Left ventricle myocardium inferior (tissue), 1 donor: Measurements from ENCODE around the gene BUD13. TPM values are rescaled to one million over a fixed set of nuclear protein-coding genes. Genes with fewer than 3 reads are reported as not detected.

ENCODE experiments used
- DNase-seq: peaks from one replicate; pipeline ENCODE4 v3.0.0-alpha.2; 2020
- H3K27ac ChIP-seq: fragments of 200-600 bp; replicated peaks from 2 replicates; pipeline ENCODE4 v1.8.0; 2021
- H3K27me3 ChIP-seq: fragments of 200-600 bp; 2 replicates; pipeline ENCODE4 v1.8.0; 2021; ENCODE audit warnings: low read depth
- H3K36me3 ChIP-seq: fragments of 200-600 bp; 2 replicates; pipeline ENCODE4 v1.8.0; 2021
- H3K4me1 ChIP-seq: fragments of 200-600 bp; 2 replicates; pipeline ENCODE4 v1.8.0; 2021
- H3K4me3 ChIP-seq: fragments of 200-600 bp; 2 replicates; pipeline ENCODE4 v1.8.0; 2021; ENCODE audit warnings: mild to moderate bottlenecking, moderate library complexity
- H3K9me3 ChIP-seq: fragments of 200-600 bp; replicated peaks from 2 replicates; pipeline ENCODE4 v1.8.0; 2021
- intact Hi-C: fragments of 100-400 bp; cut with micrococcal nuclease; formaldehyde crosslinking; loops from one replicate; pipeline ENCODE4 v1.11.0; 2022
- total RNA-seq: library from RNA; stranded (reverse); fragmentation: NEBNext Ultra II Directional; extraction: Animal tissue kit (Norgen Biotek cat#: 25700); gene quantifications from one replicate; pipeline ENCODE4 v1.2.1, GENCODE V29; 2021
- TF ChIP-seq, protein P1 (sequence below): fragments of 200-600 bp; IDR thresholded peaks from 2 replicates; pipeline ENCODE4 v1.8.0; 2021; ENCODE audit warnings: antibody characterized with exemption, mild to moderate bottlenecking, borderline replicate concordance
- donor health status: DM: no; HTN: yes; CAD: no; lungs with severe emphysema.

BUD13 gene
- total RNA-seq, 1 donor from 2014 or later, result 7.1 TPM

DNA sequence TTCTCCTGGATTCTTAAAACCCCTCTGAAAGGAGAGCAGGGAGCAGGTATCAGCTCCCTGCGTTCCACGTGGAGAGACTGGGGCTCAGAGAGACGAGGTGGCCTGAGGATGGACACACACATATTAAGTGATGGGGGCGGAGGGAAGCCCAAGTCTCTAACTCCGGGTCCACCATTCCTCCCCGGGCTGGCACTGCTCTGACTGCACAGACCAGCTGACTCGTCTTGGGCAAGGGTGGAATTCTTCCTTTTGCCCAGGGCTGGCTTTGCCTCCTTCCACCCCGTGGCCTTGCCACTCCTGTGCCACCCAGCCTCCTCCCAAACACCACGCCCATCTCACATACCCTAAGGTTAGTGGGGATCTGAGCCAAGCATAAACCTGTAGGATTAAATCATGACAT lies 65.0 kb downstream of the BUD13 start:
- H3K27me3 ChIP-seq, result peaks cover 77% of the 10 kb centered on the region
- H3K36me3 ChIP-seq, result no peaks in the 10 kb centered on the region
- H3K9me3 ChIP-seq, result no peaks in the 10 kb centered on the region
- no peak for DNase-seq
- peak overlapping the region; percentile 33 for H3K4me3 ChIP-seq
- TF ChIP-seq, protein P1, sequence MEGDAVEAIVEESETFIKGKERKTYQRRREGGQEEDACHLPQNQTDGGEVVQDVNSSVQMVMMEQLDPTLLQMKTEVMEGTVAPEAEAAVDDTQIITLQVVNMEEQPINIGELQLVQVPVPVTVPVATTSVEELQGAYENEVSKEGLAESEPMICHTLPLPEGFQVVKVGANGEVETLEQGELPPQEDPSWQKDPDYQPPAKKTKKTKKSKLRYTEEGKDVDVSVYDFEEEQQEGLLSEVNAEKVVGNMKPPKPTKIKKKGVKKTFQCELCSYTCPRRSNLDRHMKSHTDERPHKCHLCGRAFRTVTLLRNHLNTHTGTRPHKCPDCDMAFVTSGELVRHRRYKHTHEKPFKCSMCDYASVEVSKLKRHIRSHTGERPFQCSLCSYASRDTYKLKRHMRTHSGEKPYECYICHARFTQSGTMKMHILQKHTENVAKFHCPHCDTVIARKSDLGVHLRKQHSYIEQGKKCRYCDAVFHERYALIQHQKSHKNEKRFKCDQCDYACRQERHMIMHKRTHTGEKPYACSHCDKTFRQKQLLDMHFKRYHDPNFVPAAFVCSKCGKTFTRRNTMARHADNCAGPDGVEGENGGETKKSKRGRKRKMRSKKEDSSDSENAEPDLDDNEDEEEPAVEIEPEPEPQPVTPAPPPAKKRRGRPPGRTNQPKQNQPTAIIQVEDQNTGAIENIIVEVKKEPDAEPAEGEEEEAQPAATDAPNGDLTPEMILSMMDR, result no peak
- intact Hi-C loops, result no loop called here
- no peak overlapping the region for H3K27ac ChIP-seq
- peaks cover 4% of the 10 kb centered on the region for H3K4me1 ChIP-seq

DNA sequence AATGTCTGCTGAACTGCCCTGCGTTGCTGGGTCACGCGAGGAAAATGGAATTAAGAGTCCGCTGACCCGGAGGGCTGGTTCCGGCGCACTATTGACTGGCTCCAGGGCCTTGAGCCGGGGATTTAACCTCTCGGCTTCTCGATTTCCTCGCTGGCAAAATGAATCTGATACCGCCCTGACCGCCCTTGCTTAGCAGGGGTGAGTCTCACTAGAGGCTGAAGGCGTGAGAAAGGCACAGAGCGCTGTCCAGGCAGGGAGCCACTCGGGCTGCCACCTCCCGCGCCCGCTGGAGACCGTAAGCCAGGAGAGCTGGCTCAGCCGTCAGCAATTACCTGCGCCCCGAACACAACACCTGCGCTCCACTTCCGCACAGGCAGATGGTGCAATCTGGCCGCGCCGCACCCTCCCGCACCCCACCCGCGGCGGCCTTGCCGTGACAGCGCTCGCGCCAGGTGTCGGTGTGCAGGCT lies 65.6 kb downstream of the BUD13 start:
- Histone ChIP-seq H3K27me3 (peaks cover 71% of the 10 kb centered on the region), H3K4me3 (peak overlapping the region; percentile 33)

DNA sequence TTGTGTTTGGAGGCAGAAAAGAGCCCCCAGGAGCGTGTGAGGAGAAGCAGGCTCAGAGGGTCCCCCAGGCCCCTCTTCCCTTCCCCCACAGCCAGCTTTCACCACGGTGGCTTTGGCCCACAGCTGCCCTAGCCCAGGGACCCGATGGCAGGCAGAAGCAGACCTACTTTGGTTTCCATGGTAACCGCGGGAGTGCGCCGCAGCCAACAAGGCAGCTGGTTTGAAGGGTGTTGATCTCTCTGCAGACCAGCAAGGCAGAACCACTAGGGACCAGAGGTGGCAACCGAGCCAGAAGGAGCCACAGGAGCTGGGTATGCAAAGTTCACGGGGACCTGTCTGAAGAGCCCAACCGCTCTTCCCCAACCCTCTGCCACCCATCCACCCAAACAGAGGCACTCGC lies 69.4 kb downstream of the BUD13 start:
- H3K9me3 ChIP-seq, result no peaks in the 10 kb centered on the region
- H3K4me1 ChIP-seq, result peaks cover 4% of the 10 kb centered on the region
- TF ChIP-seq, protein P1, result no peak
- H3K27me3 ChIP-seq, result peaks cover 39% of the 10 kb centered on the region
- H3K4me3 ChIP-seq, result no peak overlapping the region
- intact Hi-C loops, result no loop called here
- DNase-seq, result no peak
- H3K27ac ChIP-seq, result no peak overlapping the region
- no peaks in the 10 kb centered on the region for H3K36me3 ChIP-seq

More for the DNA sequence above, 65.6 kb downstream of the BUD13 start:
- Histone ChIP-seq H3K4me1 (peaks cover 4% of the 10 kb centered on the region), H3K27ac (no peak overlapping the region), H3K9me3 (no peaks in the 10 kb centered on the region), H3K36me3 (no peaks in the 10 kb centered on the region)
- intact Hi-C loops, result no loop called here
- TF ChIP-seq, protein P1, result no peak
- no peak for DNase-seq

DNA sequence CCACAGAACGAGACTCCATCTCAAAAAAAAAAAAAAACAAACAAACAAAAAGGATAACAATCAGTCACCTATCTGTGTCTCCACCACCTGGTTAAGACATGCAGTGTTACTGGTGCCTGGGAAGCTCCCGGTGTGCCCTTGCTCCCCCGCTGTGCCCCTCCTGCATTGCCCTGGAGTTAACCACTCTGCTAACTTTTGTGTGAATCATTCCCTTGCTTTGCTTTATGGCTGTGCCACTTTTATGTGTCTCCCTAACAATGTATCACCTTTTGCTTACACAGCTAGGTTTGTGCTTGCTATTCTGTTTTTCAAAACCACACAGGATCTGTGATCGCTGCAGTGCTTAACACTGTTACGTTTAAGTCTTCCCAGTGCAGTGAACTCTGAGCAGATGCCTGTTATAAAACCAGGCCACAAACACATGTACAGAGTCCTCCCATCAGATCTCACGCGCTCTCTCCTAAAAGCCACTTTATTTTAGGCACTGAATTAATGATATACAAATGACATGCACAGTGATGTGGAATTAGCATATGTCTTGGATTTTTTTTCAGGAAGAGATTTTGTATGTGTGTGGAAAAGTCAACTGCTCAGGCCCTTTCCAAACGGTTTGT lies 69.9 kb downstream of the BUD13 start:
- Histone ChIP-seq H3K9me3 (no peaks in the 10 kb centered on the region), H3K27ac (no peak overlapping the region), H3K27me3 (peaks cover 38% of the 10 kb centered on the region), H3K4me1 (peaks cover 4% of the 10 kb centered on the region), H3K4me3 (no peak overlapping the region), H3K36me3 (no peaks in the 10 kb centered on the region)
- DNase-seq, result no peak
- intact Hi-C loops, result no loop called here
- TF ChIP-seq, protein P1, result no peak

DNA sequence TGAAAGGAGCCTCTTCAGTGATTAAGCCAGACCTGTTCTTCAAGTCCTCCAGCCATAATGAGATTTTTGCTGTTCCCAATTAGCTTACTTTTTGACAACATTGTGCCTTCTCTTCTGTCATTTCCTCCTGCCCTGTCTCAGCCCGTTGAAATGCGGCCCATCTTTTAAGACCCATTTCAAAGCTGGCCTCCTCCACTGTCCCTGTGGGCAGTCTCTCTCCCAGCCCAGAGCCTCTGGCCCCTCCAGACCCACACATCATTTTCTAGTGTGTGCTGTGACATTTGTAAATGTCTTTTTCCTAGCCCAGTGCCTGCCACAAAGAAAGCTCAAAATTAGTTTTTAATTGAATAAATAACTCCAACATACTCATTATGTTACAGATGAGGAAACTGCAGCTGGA lies 70.9 kb downstream of the BUD13 start:
- Histone ChIP-seq H3K27me3 (peaks cover 38% of the 10 kb centered on the region), H3K4me3 (no peak overlapping the region), H3K4me1 (no peaks in the 10 kb centered on the region), H3K36me3 (no peaks in the 10 kb centered on the region), H3K27ac (no peak overlapping the region), H3K9me3 (no peaks in the 10 kb centered on the region)
- intact Hi-C loops, result no loop called here
- no peak for DNase-seq
- TF ChIP-seq, protein P1, result no peak
